SHP77 (cell line): ENCODE results near the gene VDAC1.
"Not testable (repeated sequence)": the region's sequence is repeated elsewhere in the genome, so short reads cannot be mapped to it uniquely, and the experiment has no call there.

Experiments
- DNase-seq, 2 experiments: peaks; one replicate each; lab custom pipeline; 2025; lab: John Stamatoyannopoulos, UW

The VDAC1 gene

DNA sequence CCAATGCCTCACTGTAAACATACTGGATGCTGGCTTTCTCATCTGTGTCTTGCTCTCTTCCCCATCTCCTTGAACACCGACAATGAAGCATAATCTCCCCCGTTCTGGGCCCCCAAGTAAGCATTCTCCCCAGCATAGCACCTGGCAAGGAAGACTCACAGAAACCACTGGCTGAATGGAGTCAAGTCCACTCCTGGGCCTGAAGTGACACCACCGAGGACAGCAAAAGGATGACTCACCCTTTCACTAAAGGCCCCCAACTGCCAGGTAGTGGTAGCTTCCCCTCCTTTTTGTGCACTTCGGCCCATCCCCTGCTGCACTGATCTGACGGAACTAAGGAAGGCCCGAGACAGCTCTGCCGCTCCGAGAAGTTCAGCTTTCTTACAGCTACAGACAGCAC is 9.4 kb downstream of the VDAC1 start:
- no peak for DNase-seq

DNA sequence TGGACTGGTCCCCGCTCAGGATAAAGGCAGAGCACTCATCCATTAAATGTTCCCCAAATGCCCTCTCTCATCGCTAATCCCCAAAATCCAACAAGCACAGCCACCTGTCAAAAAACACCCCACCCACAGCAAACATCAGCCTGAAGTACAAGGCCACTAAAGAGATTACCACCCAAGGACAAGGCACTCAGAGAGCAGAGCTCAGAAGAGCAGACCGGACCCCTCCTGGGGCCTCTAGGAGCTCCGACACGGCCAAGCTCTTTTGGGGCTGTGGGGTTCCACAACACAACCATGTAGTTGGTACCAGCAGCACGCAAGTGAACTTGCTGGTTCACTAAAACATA is 9.8 kb downstream of the VDAC1 start:
- DNase-seq = no peak

DNA sequence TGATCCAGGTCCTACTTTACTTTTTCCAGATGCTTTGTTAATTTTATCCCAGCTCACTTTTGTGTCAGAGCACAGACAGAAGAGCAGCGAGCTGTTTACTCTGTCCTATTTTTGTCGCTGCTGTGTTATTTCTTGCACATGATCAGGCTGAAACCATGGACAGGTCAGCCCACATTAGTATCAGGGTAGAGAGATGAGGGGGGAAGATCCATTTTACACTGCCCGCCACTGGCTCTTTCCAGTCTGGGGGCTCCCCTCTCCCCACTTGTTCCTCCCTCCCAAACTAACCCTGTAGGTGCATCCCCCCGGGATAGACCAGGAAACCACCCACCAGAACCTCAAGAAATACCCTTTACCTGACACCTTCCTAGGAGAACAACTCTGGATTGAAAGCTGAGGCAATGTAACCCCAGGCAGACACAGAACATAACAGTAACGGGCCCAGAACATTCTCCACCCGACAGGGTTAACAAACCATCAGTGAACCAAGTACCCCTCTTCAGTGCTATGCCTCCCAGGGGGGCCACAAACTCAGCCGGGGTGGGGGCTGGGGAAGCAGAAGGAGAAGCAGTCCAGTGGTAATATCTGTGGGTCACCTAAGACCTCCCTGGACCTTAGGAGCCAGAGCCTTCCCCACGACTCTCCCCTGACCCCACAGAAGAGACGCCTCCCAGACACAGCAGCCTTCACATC is 10.3 kb downstream of the VDAC1 start:
- DNase-seq = no peak

DNA sequence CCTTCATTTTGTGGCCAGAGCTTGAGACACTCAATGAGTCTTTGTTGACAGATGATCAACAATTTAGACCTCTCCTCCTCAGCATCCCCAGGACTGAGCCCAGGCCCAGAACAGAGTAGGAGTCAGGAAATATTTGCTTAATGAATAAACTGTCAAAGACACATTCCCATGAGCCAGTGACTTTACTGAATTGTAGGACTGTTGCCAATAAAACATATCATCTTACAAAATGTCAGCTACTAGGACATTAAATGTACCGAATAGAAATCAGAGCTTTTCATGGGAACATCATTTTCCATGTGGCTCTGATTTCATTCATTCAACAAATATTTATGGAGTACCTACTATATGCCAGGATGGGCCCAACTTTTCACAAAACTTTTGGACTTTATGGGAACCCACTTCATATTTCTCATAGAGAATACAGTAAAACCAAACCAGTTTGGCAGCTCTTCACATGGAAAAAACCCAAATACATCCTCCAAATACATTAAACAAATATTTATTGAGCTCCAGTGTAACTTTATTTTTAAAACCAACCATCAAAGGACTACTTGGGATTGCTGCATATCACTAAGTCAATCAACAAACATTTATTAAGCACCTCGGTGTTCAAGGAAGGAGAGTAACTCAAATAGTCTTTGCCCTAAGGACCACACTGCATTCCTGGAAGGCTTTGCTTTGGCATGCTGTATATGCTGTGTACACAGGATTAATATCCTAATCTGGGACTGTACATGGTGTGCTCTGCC is 11.4 kb downstream of the VDAC1 start:
- no peak for DNase-seq

DNA sequence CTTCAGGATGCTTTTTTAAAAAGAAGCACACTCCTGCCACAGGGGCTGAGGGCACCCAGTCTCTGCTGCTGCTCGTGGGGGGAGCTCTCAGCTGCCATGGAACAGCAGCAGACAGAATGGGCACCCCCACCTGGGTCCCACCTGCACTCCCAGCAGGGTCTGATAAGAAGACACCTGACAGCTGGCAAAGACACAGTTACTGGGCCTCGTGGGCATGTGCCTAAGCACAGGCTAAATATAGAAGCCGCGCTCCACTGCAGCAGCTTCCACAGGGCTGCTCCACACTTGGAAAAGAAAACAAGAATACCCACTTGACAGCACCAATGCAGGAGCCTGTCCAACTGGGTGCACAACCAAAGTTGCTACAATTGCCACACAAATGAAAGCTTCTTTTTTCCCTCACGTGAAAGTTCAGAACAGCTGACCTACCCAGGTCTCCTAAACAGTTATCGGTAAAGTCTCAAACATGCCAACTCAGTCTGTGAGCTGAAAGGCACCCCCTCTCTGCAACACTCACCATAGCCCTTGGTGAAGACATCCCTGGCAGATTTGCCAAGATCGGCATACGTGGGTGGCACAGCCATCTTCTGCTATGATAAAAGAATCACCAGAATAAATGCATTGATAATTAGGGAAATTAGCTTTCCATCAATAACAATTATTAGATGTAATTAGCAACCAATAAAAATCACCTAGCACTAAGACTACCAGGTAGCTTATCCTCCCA is 12.2 kb downstream of the VDAC1 start:
- DNase-seq = peak in 1 of 2 experiments; percentile 23

DNA sequence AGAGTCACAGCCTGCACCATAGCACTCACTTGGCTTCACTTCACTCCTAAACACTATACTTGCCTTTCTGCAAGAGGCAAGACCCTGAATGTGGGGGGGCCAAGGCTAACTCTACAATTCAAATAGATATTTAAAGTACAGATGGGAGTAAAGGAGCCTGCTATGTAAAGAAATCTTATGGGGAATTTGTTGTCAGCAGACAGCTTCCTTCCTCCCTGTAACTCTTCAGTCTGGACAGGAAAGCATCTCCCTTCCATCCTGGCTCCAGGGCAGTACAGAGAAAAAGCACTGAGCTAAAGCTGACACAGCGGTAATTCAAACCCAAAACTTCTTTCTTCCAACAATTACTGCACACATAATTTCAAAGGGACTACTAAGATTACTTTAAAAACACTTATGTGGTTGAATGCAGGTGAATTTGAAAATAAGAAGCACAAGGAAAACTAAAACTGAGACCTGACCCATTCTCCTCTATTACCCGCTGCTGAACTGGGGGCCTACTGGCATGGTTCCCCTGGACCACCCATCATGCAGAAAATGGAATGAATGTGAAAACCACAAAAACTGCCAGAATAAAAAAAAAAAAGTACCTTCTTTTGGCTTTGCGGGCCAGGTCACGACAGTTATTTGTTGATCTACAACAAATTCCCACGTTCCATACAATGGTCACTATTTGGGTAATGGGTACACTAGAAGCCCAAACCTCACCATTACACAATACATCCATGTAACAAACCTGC is 13.4 kb downstream of the VDAC1 start:
- no peak for DNase-seq

DNA sequence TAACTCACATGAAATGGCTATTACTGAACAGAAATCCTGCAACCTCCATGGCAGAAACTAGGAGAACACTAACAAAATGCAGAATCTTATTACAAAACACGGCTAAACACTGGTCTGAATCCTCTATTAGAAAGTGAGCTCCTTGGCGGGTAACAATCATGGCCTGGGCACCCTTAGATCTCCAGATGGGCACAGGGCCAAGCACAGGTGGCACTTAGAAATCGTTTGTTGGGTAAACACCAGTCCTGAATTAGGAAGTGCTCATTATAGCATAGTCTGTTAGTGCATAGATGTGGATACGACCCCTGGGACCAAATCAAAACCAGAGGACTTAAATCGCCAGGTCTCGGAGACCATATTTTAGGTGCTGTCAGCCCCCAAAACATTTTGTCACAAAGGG is 14.4 kb downstream of the VDAC1 start:
- no peak for DNase-seq

DNA sequence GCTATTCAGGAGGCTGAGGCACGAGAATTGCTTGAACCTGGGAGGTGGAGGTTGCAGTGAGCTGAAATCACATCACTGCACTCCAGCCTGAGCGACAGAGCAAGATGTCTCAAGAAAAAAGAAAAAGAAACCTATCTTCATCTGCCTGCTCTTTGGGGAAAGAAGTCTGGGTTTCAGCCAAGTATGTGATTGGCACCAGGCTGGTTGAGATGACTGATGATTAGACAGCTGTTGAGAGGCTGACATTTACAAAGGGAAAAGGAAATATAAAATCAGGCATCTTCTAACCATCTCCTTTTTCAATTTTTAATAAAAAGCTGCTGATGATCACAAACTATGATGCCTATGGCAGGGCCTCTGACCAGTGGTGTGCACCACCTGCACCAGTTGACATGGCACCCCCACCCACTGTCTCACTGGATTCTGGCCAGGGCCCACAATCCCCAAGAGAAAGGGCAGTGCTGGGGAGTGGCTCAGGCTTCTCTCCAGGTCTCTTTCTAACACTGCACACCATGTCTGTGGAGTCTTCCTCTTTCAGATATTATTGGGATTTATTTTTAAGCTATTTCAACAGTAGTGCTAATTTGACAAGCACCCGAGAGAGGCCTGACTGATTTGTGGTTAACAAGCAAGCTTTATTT is 19.1 kb downstream of the VDAC1 start:
- no peak for DNase-seq

DNA sequence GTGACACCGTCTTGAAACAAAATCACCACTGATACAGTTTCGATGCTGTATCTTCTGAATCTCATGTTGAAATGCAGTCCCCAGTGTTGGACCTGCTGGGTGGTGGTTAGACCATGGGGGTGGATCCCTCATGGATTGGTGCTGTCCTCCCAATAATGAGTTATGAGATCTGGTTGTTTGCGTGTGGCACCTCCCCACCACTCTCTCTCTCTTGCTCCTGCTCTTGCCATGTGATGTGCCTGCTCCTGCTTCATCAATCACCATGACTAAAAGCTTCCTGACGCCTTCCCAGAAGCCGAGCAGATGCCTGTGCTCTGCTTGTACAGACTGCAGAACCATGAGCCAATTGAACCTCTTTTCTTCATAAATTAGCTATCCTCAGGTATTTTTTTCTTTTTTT is 21.1 kb downstream of the VDAC1 start:
- no peak for DNase-seq

DNA sequence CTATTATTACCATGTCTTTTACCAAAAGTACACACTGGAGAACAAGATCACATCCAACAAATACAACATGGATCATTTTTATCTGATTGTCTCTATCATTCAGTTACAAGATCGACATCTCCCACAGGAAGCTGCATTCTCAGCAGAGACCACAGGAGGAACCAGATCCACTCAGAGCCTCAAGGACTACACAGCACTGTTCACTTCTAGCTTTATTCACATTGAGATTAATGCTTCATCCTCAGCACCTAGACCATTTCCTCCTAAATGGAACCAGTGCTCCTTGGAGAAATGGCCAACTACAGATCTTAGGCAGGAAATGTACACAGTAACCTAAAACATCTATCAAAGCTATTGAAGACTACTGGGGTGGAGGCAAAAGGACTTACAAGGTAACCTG is 23.1 kb downstream of the VDAC1 start:
- no peak for DNase-seq

DNA sequence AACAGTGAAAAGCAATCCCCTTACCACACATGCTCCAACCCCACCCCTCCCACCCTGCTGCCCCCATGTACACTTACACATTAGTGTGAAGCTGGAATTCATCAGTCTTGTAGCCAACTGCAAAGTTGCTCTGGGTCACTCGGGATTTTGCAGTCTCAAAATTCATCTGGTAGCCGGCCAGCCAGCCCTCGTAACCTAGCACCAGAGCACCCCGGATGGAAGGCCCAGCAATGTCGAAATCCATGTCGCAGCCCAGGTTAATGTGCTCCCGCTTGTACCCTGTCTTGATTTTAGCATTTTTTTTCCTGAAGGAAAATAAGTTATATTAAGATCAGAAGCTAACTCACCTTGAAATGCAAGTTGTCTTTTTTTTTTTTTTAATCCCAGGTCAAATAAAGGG is 24.1 kb downstream of the VDAC1 start:
- DNase-seq = no peak

DNA sequence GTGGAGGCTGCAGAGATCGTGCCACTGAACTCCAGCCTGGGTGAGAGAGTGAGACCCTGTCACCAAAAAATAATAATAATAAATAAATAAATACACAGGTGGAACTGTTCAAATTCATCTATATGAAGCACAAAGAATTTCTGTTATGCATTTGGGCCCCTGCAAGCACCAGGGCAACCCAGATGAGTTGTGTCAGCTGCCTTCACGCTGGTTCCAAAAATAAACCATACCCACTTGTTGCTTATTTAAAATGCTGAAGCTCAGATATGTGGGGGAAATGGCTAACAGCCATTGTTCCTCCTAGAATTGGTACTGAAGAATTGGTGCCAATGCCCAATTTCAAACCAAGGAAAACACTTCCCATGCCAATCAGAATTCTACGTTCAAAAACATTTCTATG is 25.8 kb downstream of the VDAC1 start:
- no peak for DNase-seq

DNA sequence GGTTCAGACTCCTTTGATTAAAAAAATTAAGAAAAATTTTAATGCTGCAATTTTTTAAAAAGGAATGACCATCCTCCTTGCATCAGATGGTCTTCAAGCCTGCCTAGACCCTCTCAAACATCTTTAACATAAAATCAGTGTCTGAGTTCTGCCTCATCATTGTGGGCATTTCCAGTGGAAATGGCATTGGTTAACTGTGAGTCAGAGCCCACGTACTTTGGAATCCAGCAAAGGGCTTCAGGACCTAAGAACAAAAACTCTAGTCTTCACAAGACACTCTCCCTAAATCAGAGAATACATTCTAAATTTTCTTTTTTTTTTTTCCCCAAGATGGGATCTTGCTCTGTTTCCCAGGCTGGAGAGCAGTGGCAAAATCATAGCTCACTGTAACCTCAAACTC is 26.9 kb downstream of the VDAC1 start:
- DNase-seq = no peak

DNA sequence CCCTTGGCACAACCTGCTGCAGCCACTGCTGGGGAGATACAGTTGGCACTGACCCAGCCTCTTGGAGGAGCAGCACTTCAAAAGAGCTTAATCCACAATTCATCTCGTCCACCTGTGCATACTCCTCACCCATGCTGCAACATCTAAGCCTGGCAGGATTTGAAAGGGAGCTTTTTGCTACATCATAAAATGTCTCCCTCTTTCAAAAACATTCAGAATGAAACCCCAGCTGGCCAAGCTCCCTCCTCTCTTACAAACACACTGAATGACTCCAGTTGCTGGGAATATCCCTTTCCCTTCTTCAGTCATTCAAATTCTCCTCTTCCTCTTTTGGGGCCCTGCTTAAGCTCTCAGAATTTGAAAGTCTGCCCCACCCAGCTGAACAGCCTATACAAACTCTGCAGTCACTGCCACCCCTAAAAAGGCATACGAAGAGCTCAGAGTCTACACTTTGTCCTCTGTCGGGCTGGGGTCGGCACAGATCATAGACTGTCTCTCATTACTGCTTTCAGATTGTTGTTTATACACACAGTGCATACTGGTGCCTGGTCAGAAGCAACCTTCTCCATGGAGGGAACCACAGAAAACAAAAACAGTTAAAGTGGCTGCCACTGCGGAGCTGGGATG is 27.5 kb downstream of the VDAC1 start:
- no peak for DNase-seq

DNA sequence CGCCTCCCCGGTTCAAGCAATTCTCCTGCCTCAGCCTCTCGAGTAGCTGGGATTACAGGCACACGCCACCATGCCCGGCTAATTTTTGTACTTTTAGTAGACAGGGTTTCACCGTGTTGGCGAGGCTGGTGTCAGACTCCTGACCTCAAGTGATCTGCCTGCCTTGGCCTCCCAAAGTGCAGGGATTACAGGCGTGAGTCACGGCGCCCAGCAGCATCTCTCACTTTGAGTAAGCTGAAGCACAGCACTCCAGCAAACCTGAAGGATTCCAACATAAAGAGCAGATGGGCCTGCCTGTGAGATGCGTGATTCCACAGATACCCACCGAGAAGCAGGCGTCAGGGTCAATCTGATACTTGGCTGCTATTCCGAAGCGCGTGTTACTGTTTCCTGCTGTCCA is 29.2 kb downstream of the VDAC1 start:
- DNase-seq = not testable (repeated sequence)

DNA sequence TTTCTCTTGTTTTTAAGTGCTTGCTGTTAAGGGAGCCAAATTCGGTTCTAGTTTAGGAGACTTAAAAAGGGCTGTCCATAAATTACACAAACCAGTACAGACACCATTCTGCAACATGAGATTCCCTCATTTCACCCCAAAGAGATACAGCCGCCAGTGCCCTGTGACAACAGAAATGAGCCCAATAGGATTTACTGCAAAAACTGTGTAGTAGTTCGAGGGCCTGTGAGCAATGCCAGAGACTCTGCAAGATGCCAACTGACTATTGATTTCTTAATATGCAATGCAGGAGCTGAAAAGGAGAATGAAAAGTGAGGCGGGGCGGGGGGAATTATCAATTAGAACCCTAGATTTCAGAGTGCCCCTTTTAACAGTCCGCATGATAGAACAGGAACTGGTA is 30.6 kb downstream of the VDAC1 start:
- no peak for DNase-seq

DNA sequence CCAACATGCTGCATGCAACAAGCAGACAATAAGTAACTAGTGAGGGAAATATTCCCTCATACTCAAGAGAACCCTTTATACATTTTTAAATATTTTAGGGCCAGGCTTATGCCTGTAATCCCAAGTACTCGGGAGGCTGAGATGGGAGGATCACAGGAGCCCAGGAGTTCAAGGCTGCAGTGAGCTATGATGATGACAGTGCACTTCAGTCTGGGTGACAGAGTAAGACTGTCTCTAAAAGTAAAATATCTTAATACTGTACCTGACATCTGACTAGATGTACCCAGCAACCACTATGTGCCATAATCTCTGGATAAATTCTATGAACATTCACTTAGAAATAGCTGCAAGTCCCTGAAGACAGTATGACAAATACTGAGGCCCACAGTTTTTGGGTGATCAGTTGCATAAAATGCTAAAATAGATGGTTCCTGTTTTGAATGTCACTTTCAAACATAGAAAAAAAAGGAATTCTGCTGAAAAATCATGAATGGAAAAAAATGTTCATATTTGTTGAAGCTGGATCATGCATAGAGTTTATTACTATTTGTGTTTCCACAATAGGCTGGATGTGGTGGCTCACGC is 34.4 kb downstream of the VDAC1 start:
- DNase-seq = no peak

DNA sequence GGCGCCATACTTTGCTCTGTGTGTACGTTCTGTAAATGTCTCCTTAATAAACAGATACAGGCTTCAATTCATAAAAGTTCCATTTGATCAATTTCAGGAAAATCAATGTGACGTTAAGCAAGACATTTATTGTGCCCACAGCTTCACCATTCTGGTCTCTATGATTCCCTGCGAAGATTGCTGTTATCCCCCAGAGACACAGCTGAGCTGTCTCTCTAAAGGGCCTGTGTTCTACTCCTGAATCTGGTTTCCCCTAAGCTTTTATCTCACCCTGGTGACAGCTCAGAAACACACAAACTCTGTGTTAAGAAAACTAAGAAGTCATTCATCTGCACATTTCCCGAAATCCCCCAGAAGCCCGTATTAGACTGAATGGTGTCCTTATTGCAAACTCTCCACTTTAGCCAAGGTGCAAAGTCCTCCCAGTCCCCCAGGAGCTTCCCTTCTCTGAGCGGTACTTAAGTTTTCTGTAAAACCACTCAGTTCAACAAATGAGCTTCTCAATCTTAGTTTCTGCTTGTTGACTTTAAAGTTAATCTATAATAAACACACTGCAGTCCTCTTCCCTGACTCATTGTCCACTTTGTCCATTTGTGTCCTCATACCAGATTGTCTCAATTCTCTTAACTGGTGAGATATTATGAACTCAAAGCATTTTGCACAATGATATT is 35.0 kb downstream of the VDAC1 start:
- no peak for DNase-seq

DNA sequence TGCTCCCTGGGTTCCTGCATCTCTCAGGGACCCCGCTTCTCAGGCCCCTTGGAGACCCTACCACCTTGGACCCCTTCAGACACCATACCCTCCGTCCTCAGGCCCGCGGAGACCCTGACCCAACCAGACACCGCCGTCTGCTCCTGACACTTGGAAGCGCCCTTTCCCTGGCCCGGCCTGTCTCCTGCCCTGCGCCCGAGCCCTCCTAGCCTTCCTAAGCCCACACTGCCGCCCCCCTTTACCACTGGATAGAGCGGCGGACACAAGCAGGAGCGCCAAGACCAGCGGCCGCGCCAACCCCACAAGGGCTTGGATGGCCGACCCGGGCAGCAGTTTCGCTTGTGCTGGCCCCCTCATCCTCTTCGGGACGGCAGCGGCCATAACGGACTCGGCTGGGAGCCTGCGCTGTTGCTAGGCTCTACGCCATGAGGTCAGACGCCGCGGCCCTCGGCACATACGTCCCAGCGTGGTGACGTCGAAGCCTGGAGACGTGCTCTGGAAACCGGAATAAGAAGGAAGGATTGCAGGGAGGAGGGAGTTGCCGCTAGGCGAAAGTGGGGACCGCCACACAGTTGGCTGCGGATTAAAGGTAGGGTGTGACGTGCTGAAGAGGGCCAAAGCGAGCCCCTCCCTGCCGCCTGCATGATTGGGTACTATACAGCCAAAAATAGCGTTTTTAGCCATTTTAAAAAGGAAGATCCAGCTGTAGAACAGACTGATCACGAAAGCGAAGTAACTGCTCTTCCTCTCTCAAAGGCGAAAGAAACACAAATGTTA is 36.4 kb downstream of the VDAC1 start, which contains the start of gene C5orf15:
Gene C5orf15, minus strand, starts transcription at position 422 of the 777 bp plus-strand sequence. Its CDS starts 41 bp downstream, at position 381.
- DNase-seq = peak; percentile 95 to 98
